Liver (tissue), 9 donors: ENCODE data around the gene ABHD13. TPM values are rescaled to one million over a fixed set of nuclear protein-coding genes. Genes with fewer than 3 reads are reported as not detected.

Experiments
- DNase-seq: peaks from one replicate; pipeline ENCODE4 v3.0.0-alpha.2; 2017; ENCODE audit warnings: low spot score
- H3K27ac ChIP-seq, 2 donors: one replicate each; pipeline ENCODE4 v1.7.0; 2013; ENCODE audit warnings: inconsistent platforms in 2 of 2, low read length in 2 of 2, control low read depth in 1 of 2, low read depth in 1 of 2, mild to moderate bottlenecking in 1 of 2
- H3K27me3 ChIP-seq, 4 donors: one replicate each; pipeline versions ENCODE4 v1.6.1 to v1.7.0; 2013; ENCODE audit warnings: low read length in 3 of 4, inconsistent platforms in 1 of 4, mild to moderate bottlenecking in 1 of 4, moderate library complexity in 1 of 4; ENCODE audit not compliant: control insufficient read depth in 4 of 4, insufficient read depth in 4 of 4
- H3K36me3 ChIP-seq, 4 donors: one replicate each; pipeline versions ENCODE4 v1.6.1 to v1.7.0; 2013; ENCODE audit warnings: low read length in 3 of 4, mild to moderate bottlenecking in 3 of 4, low read depth in 1 of 4, moderate library complexity in 1 of 4; ENCODE audit not compliant: control insufficient read depth in 4 of 4, insufficient read depth in 3 of 4
- H3K4me1 ChIP-seq, 4 donors: one replicate each; pipeline versions ENCODE4 v1.6.1 to v1.7.0; 2013; ENCODE audit warnings: low read length in 3 of 4, mild to moderate bottlenecking in 3 of 4, moderate library complexity in 1 of 4; ENCODE audit not compliant: control insufficient read depth in 4 of 4, insufficient read depth in 4 of 4
- H3K4me3 ChIP-seq, 3 donors: one replicate each; pipeline versions ENCODE4 v1.6.1 to v1.7.0; 2013; ENCODE audit warnings: low read length in 3 of 3, control low read depth in 1 of 3, low read depth in 1 of 3, mild to moderate bottlenecking in 1 of 3
- H3K9ac ChIP-seq, 2 donors: one replicate each; pipeline ENCODE4 v1.7.0; 2013; ENCODE audit warnings: low read length in 2 of 2, mild to moderate bottlenecking in 2 of 2, moderate library complexity in 2 of 2, control low read depth in 1 of 2, low read depth in 1 of 2
- H3K9me3 ChIP-seq, 4 donors: one replicate each; pipeline versions ENCODE4 v1.6.1 to v1.7.0; 2013; ENCODE audit warnings: low read length in 3 of 4; ENCODE audit not compliant: control insufficient read depth in 4 of 4
- ATF3 ChIP-seq: IDR thresholded peaks from 2 replicates; pipeline ENCODE4 v1.6.1; 2016; ENCODE audit warnings: antibody characterized with exemption
- CTCF ChIP-seq: fragments of 150-350 bp; IDR thresholded peaks from 2 replicates; pipeline ENCODE4 v1.5.1; 2017; ENCODE audit warnings: improper control_type of control experiment, low read depth, low read length; ENCODE audit not compliant: missing input control
- EGR1 ChIP-seq, 2 donors: IDR thresholded peaks; 2 replicates each; pipeline ENCODE4 v1.6.1; 2016 to 2018; ENCODE audit warnings: antibody characterized with exemption in 2 of 2, low read depth in 2 of 2
- FOXA1 ChIP-seq: IDR thresholded peaks from 2 replicates; pipeline ENCODE4 v1.6.1; 2016; ENCODE audit warnings: antibody characterized with exemption
- FOXA2 ChIP-seq: IDR thresholded peaks from 2 replicates; pipeline ENCODE4 v1.6.1; 2016; ENCODE audit warnings: antibody characterized with exemption
- GABPA ChIP-seq, 2 donors: IDR thresholded peaks in 1 of 2; conservative IDR thresholded peaks in 1 of 2; 2 replicates each; pipeline ENCODE4 v1.6.1; 2016; ENCODE audit warnings: antibody characterized with exemption in 2 of 2, mild to moderate bottlenecking in 1 of 2, moderate library complexity in 1 of 2
- HNF4A ChIP-seq, 2 donors: conservative IDR thresholded peaks; 2 replicates each; pipeline ENCODE4 v1.6.1; 2016; ENCODE audit warnings: antibody characterized with exemption in 2 of 2, mild to moderate bottlenecking in 2 of 2
- HNF4G ChIP-seq: IDR thresholded peaks from 2 replicates; pipeline ENCODE4 v1.6.1; 2016; ENCODE audit warnings: antibody characterized with exemption
- MAX ChIP-seq: IDR thresholded peaks from 2 replicates; pipeline ENCODE4 v1.6.1; 2016; ENCODE audit warnings: antibody characterized with exemption
- NR2F2 ChIP-seq: IDR thresholded peaks from 2 replicates; pipeline ENCODE4 v1.6.1; 2016; ENCODE audit warnings: antibody characterized with exemption
- RAD21 ChIP-seq, 2 donors: IDR thresholded peaks; 2 replicates each; pipeline ENCODE4 v1.6.1; 2016; ENCODE audit warnings: antibody characterized with exemption in 2 of 2, mild to moderate bottlenecking in 2 of 2
- REST ChIP-seq: IDR thresholded peaks from 2 replicates; pipeline ENCODE4 v1.6.1; 2016; ENCODE audit warnings: antibody characterized with exemption, mild to moderate bottlenecking
- RXRA ChIP-seq, 2 donors: IDR thresholded peaks; 2 replicates each; pipeline ENCODE4 v1.6.1; 2017 to 2018; ENCODE audit warnings: antibody characterized with exemption in 2 of 2, mild to moderate bottlenecking in 1 of 2
- SP1 ChIP-seq: IDR thresholded peaks from 2 replicates; pipeline ENCODE4 v1.6.1; 2018; ENCODE audit warnings: antibody characterized with exemption, mild to moderate bottlenecking
- TAF1 ChIP-seq: conservative IDR thresholded peaks from 2 replicates; pipeline ENCODE4 v1.6.1; 2016; ENCODE audit warnings: antibody characterized with exemption, mild to moderate bottlenecking
- ZBTB33 ChIP-seq: IDR thresholded peaks from 2 replicates; pipeline ENCODE4 v1.6.1; 2016; ENCODE audit warnings: antibody characterized with exemption
- WGBS: extraction: QIAGEN DNeasy Blood & Tissue Kit; methylation state at CpG from one replicate; pipeline ENCODE4 v1.1.7; 2013; 5-methylcytosine and 5-hydroxymethylcytosine counted together
- polyA plus RNA-seq, 2 donors: library from polyadenylated mRNA; stranded (reverse) in 1 of 2; unstranded in 1 of 2; fragments of 200-250 nt in 1 of 2; fragments of >200 nt in 1 of 2; fragmentation: Nextera tagmentation in 1 of 2; extraction: Ambion mirVana in 1 of 2; gene quantifications; one replicate each; pipeline versions ENCODE4 v1.2.1 to v1.2.3, GENCODE V29; 2013 to 2015
- total RNA-seq, 2 donors: library from RNA; depleted of rRNA; stranded (reverse); fragments of >200 nt; gene quantifications; one replicate each; pipeline ENCODE4 v1.2.3, GENCODE V29; 2014
- donor health status: healthy.
- donor health status: healthy.
- donor health status: healthy.
- donor health status: healthy.
- donor health status: healthy.

The ABHD13 gene
- total and polyA plus RNA-seq, 4 donors = 3.6 to 10.3 (median 6.8) TPM

- TF ChIP-seq GABPA (IDR thresholded peaks at IDR 0.05 in 1 of 2, conservative IDR thresholded peaks at IDR 0.05 in 1 of 2) = no peak
- peak; percentile 2 for TF ChIP-seq CTCF
- peak; percentile 8 to 34 for TF ChIP-seq RAD21 (IDR thresholded peaks at IDR 0.05)
- Histone ChIP-seq H3K27me3 (no peaks in the 10 kb centered on the region), H3K4me3 (peak within 1 kb of the TSS; percentile 41 to 59 (median 42)), H3K4me1 (peaks cover 1 to 23% (median 16%) of the 10 kb centered on the region in 4 donors), H3K27ac (peak within 1 kb of the TSS; percentile 63 to 70), H3K36me3 (no peaks in the 10 kb centered on the region), H3K9me3 (no peaks in the 10 kb centered on the region), H3K9ac (peak within 1 kb of the TSS; percentile 23 to 58)
- DNase-seq = no peak
- 5% methylated on average over 16 of the region's 16 CpGs for WGBS
These were observed 51.6 kb downstream of the ABHD13 start, which contains the start of gene TNFSF13B for GRCh38 chr13:108269601-108270328. Gene TNFSF13B, plus strand, starts transcription at chr13:108269718. Its CDS starts 178 bp downstream, at chr13:108269896.

- WGBS = 41% methylated on average over 3 of the region's 3 CpGs
These were observed 52.2 kb downstream of the ABHD13 start for GRCh38 chr13:108270442-108270841.

More at GRCh38 chr13:108270442-108270841, 52.2 kb downstream of the ABHD13 start:
- Histone ChIP-seq H3K9ac (peak overlapping the region; percentile 23 to 58), H3K4me1 (peaks cover 1 to 24% (median 18%) of the 10 kb centered on the region in 4 donors), H3K27me3 (no peaks in the 10 kb centered on the region), H3K27ac (peak overlapping the region; percentile 63 to 70), H3K36me3 (no peaks in the 10 kb centered on the region), H3K4me3 (peak overlapping the region in 2 of 3 donors; percentile 42 to 59), H3K9me3 (no peaks in the 10 kb centered on the region)
- no peak for DNase-seq
- TF ChIP-seq EGR1 (IDR thresholded peaks at IDR 0.05; ENCODE audit: low read depth in 2 of 2) = no peak
- TF ChIP-seq RXRA (IDR thresholded peaks at IDR 0.05) = no peak
- TF ChIP-seq HNF4A (conservative IDR thresholded peaks at IDR 0.05) = no peak
- no peak for TF ChIP-seq ATF3
- TF ChIP-seq FOXA1 = no peak
- no peak for TF ChIP-seq MAX
- TF ChIP-seq CTCF = no peak
- no peak for TF ChIP-seq ZBTB33
- no peak for TF ChIP-seq REST
- no peak for TF ChIP-seq FOXA2
- TF ChIP-seq RAD21 (IDR thresholded peaks at IDR 0.05) = no peak
- no peak for TF ChIP-seq NR2F2
- TF ChIP-seq SP1 = no peak
- no peak for TF ChIP-seq TAF1
- no peak for TF ChIP-seq HNF4G
